HL-60 (cell line): ENCODE results near the gene SETD1B.

Experiments used
- GABPA ChIP-seq: IDR thresholded peaks from 2 replicates; pipeline ENCODE4 v1.6.1; 2012; ENCODE audit warnings: low read depth
- POLR2AphosphoS5 ChIP-seq: IDR thresholded peaks from 2 replicates; pipeline ENCODE4 v1.6.1; 2012; ENCODE audit warnings: low read depth
- SPI1 ChIP-seq: IDR thresholded peaks from 2 replicates; pipeline ENCODE4 v1.6.1; 2012; ENCODE audit warnings: low read depth, mild to moderate bottlenecking, borderline replicate concordance
- TF ChIP-seq, protein P1 (sequence below): IDR thresholded peaks from one replicate; pipeline ENCODE4 v1.5.1; 2011; ENCODE audit warnings: low read length, control low read depth, inconsistent platforms; ENCODE audit not compliant: insufficient read depth
- TF ChIP-seq, protein P2 (sequence below): IDR thresholded peaks from 2 replicates; pipeline ENCODE4 v1.6.1; 2012; ENCODE audit warnings: low read depth; ENCODE audit not compliant: insufficient replicate concordance

DNA sequence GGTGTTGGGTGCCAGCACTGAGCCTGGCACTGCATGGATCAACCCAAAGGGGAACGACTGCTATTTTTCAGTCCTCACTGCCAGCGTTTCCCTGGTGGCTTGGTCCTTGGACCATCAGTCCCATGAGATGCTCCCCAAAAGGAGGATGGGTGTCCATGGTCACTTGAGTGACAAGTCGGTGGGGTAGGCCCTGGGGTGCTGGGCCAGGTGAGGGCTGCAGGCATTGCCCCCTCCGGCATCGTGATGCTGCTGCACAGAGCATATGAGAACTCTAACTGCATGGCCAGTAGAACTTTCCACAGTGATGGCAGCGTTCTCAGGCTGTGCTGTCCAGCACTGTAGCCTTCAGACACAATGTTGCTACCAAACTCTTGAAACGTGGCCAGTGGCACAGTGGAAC lies 16.2 kb downstream of the SETD1B start:
- TF ChIP-seq, protein P1, sequence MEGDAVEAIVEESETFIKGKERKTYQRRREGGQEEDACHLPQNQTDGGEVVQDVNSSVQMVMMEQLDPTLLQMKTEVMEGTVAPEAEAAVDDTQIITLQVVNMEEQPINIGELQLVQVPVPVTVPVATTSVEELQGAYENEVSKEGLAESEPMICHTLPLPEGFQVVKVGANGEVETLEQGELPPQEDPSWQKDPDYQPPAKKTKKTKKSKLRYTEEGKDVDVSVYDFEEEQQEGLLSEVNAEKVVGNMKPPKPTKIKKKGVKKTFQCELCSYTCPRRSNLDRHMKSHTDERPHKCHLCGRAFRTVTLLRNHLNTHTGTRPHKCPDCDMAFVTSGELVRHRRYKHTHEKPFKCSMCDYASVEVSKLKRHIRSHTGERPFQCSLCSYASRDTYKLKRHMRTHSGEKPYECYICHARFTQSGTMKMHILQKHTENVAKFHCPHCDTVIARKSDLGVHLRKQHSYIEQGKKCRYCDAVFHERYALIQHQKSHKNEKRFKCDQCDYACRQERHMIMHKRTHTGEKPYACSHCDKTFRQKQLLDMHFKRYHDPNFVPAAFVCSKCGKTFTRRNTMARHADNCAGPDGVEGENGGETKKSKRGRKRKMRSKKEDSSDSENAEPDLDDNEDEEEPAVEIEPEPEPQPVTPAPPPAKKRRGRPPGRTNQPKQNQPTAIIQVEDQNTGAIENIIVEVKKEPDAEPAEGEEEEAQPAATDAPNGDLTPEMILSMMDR: no peak
- TF ChIP-seq POLR2AphosphoS5 (no peak), SPI1 (no peak), GABPA (no peak)
- TF ChIP-seq, protein P2, sequence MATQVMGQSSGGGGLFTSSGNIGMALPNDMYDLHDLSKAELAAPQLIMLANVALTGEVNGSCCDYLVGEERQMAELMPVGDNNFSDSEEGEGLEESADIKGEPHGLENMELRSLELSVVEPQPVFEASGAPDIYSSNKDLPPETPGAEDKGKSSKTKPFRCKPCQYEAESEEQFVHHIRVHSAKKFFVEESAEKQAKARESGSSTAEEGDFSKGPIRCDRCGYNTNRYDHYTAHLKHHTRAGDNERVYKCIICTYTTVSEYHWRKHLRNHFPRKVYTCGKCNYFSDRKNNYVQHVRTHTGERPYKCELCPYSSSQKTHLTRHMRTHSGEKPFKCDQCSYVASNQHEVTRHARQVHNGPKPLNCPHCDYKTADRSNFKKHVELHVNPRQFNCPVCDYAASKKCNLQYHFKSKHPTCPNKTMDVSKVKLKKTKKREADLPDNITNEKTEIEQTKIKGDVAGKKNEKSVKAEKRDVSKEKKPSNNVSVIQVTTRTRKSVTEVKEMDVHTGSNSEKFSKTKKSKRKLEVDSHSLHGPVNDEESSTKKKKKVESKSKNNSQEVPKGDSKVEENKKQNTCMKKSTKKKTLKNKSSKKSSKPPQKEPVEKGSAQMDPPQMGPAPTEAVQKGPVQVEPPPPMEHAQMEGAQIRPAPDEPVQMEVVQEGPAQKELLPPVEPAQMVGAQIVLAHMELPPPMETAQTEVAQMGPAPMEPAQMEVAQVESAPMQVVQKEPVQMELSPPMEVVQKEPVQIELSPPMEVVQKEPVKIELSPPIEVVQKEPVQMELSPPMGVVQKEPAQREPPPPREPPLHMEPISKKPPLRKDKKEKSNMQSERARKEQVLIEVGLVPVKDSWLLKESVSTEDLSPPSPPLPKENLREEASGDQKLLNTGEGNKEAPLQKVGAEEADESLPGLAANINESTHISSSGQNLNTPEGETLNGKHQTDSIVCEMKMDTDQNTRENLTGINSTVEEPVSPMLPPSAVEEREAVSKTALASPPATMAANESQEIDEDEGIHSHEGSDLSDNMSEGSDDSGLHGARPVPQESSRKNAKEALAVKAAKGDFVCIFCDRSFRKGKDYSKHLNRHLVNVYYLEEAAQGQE: no peak
